CD4-positive, alpha-beta T cell treated with Interleukin-15 for 4 hours (primary cell): Measurements from ENCODE around the gene UROD.

ENCODE experiments used
- DNase-seq: peaks from one replicate; pipeline ENCODE4 v3.0.0-alpha.2; 2020; ENCODE audit warnings: low spot score

The UROD gene

GRCh38 chr1:45008516-45008915, 3.5 kb upstream of the UROD start:
- no peak for DNase-seq

GRCh38 chr1:45009296-45009865, 2.7 kb upstream of the UROD start:
- no peak for DNase-seq

DNA sequence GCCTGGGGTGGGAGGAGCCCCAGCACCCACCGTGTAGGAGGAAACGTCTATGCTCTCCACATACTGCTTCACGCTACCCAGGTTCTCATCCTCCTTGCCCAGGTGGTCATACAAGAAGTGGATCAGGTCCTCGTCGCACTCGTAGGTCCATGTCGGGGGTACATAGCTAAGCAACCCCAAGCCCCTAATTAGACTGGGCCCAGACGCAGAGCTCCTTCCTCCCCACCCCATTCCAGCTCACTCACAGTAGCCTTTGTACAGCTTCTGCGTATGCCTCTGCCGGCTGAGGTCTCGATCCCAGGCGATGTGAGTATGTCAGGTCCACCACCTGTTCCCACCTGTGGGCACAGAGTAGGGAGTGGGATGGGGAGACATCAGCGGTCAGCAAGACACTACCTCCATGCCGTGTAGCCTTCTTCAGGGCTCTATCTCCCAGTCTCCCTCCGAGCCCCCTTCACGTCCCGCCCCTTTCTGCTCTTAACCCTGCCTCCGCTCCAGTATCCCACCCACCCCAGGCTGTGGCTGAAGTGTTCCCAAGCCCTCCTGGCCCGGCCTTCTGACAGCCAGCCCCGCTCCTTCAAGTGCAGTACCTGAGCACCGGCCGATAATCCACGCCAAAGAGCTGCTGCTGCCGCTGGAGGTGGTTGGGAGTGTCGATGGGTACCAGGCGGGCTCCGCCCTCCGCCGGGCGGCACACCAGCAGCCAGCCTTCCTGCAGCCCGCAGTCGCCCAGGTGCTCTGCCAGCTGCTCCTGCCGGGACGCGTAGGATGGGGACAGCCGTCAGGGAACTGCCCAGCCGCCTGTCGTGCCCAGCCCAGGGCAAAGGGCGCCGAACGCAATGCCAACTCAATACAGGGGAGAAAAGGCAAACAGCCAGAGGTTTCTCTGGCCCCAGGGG, 1.8 kb upstream of the UROD start:
- DNase-seq, result peak; percentile 5

DNA sequence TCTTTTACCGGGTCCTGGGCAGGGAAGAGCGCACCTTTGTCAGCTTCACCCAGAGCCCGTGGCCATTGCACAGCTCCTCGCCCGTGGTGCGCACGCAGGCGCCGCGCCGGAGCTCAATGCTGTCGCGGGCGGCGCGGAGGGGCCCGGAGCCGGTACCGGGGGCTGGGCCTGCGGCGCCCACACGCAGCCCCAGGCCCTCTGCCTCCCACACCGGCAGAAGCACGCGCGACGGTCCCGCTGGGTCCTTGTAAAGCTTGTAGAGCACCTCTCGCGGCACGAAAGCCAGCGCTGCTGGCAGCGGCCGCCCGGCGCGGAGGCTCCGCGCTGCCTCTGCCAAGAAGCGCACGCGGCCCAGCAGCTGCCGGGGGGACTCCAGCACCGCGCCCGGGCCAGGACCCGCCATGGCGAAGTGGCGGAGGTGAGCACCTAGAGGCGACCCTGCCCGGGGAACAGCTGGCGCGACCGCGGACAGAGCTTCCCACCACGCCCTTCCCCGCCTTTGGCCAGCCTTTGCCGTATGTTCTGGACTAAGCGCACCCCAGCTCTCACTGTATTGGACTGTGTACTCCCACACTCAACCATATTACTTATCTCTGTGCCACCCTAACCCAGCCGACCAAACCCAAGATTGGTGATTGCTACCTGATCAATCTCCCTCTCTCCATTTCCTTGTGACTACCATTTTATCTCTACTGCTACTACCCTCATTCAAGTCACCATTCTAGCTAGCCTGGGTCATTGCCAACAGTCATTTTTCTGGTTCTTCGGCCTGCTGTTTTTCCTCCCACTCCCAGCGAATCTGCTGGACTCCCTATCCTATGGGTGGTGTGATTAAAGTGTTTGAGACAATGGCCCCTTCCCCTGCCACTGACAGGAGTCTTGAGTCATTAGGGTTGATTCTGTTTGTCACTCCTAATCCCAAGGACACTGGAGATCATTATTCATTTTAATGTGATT, 921 bp upstream of the UROD start, which contains the start of gene HECTD3:
Gene HECTD3, minus strand, starts transcription at position 470 of the 957 bp plus-strand sequence. Its CDS starts 67 bp downstream, at position 403.
- DNase-seq, result peak; percentile 75

- peak; percentile 16 for DNase-seq
Measured at GRCh38 chr1:45012639-45013278, 705 bp downstream of the UROD start.

GRCh38 chr1:45013551-45014209, 1.6 kb downstream of the UROD start:
- no peak for DNase-seq

DNA sequence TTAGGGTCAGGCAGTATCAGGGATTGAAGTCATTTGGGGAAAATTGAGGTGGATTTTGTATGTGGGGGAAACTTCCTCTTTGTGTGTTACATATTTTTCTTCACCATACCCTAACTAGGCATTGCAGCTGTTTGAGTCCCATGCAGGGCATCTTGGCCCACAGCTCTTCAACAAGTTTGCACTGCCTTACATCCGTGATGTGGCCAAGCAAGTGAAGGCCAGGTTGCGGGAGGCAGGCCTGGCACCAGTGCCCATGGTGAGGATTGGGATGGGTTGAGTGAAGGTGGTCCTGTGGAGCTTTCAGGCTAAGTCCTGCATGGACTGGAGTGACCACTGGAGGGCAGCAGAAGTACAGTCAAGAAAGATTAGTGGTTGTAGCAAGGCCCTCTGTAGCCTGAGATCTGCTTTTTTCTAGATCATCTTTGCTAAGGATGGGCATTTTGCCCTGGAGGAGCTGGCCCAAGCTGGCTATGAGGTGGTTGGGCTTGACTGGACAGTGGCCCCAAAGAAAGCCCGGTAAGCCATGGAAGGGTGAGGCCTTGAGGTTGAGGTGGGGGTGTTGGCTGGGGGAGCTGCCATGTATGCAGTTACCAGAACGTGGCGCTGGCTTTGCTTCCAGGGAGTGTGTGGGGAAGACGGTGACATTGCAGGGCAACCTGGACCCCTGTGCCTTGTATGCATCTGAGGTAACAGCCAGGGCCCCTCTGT, 2.4 kb downstream of the UROD start:
- DNase-seq, result peak; percentile 85

GRCh38 chr1:45015683-45016082, 3.6 kb downstream of the UROD start:
- no peak for DNase-seq

DNA sequence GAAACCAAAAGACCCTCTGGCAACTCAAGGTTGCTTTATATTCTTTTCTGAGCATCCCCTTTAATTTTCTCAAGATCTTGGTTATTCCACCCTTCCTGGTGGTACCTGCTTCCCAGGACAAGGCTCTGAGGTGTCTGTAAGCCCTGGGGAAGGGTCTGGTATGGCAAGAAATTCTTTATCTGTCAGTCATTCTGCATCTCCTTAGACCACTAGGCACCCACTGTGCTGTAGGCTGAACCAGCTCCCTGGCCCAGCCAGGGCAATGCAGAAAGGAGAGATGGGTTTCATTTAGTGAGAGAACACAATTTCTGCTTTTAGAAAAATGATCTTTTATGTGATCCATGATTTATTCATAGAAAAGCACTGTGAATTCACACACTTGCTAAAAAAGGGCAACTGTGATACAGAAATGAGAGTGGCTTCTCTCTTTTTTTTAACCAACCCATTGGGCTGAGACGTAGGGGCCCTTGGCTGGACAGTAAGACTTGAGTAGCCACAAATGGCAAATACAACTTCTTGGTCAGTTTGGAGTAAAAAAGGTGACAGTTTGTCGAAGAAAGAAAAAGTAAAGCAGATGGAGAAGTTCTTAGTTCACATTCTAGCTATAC, 4.1 kb downstream of the UROD start:
- no peak for DNase-seq

GRCh38 chr1:45016767-45017166, 4.7 kb downstream of the UROD start:
- no peak for DNase-seq

DNA sequence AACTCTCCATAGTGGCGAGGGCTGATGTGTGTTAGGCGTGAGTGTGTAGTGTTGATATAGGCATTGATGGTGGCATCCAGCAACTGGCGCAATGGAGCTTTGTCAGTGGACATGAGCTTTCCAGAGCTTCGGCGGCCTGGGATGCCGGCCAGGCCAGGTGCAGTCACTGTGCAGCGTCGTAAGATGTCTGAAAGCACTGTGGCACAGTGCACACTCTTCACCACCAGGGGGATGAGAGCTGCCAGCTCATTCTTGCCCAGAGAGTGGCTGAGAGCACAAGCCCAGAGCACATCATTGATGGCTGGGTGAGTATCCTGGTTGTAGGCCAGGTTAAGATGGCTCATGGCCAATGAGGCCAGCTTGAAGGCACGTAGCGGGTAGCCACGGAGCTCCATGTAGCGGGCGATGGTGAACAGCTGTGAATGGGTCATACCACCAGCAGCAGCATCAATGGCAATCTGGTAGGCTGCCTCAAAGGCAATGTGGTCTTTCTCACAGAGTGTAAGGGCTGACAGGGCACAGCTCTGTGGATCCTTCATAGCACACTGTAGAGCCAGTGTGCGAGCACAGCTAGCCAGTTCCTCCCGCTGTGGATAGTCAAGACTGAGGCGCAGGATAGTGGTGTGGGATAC, 6.7 kb downstream of the UROD start:
- DNase-seq, result peak; percentile 62

GRCh38 chr1:45023663-45024062, 11.6 kb downstream of the UROD start:
- DNase-seq, result no peak

DNA sequence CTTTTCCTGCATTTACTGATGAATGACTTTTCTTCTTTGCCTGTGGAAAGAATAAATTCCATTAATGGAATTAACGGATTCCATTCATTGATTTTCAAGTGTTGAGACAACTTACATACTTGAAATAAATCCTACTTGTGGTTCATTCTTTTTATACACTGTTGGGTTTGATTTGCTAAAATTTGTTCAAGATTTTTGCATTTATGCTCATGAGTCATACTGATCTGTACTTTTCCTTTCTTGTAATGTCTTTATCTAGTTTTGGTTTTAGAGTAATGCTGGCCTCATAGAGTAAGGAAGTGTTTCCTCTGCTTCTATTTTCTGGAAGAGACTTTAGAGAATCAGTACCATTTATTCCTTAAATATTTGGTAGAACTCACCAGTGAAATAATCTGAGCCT, 14.4 kb downstream of the UROD start:
- no peak for DNase-seq

DNA sequence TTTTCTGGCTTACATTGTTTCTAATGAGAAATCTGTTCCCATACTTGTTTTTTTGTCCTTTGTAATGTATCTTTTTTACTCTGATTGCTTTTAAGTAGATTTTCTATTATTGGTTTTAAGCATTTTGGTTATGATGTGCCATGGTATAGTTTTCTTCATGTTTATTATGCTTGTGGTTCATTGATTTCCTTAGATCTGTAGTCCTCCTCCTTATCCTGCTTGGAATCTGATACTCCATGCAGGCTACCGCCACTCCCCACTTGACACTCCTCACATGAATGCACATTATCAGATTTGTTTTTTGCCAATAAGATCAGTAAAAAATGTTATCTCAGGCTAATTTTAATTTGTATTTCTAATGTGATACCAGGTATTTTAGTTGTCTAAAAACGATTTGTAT, 20.8 kb downstream of the UROD start:
- DNase-seq, result no peak

- no peak for DNase-seq
Measured at GRCh38 chr1:45033356-45033755, 21.3 kb downstream of the UROD start.

- no peak for DNase-seq
Measured at GRCh38 chr1:45035631-45036301, 23.7 kb downstream of the UROD start.

DNA sequence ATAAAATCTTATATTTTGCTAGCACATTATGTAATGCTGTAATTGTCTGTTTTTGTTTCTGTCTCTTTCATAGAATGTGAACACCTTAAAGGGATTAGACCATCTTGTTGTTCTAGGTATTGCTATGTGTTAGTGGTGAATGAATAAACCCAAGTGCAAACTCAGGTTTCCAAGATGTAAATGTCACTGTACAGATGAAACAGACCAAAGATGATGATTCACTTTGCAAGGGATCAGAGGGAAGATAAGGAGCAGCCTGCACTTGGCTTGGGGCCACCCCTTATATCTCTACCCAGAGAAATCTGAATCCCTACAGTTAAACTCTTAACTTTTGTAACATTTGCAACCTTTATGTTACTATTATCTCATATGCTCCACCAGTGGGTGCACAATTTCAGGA, 25.4 kb downstream of the UROD start:
- no peak for DNase-seq

DNA sequence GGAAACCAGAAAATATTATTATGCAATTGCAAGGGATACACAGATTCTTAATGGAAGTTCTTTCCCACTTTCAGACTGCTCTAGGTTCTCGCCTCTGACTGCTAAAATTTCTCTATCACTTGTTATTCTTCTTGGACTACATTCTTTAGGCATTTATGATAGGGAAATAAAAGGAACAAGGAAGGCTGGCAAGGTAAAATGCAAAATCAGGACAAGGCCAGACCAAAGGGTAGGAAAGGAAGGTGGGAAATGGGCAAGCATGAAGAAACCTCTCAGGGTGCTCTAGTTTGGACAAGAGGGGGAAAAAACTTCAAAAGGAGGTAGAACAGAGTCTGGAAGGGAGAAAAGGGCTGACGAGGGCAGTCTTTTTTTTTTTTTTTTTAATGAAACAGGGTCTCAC, 26.2 kb downstream of the UROD start:
- DNase-seq, result no peak

- DNase-seq, result no peak
Measured at GRCh38 chr1:45038661-45039364, 26.8 kb downstream of the UROD start.
